ENCODE measurements around the gene IFIH1.

DNA sequence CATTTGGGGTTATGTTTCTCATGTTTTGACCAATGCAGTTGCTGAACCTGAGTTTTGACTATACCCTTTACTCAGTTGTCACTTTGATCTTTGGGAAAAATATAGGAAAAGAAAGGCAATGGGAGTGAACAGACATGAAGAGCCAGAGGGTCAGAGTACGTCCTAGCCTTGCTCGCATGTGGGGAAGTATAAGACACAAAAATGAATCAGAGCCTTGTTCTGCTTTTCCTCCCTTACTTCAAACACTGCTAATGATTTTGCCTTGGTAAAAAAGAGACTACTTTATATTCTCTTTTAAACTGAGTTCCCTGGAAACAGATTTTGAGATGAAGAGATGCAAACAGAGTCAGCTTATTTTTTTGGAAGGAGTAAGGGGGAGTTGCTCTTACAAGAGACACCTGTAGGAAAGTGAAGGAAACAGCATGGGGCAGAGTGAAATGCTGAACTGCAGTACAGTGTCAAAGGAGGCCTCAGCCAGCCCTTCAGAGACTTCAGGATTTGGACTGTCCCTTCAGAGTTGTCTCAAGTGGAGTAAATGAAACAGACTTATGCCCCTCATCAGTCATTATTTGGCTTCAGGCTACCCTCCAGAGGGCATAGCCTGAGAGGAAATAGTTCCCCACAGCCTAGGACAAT, 64.1 kb downstream of the IFIH1 start:
- TF ChIP-seq JUND (IDR thresholded peaks at IDR 0.05) = no peak
- TF ChIP-seq, protein P1, sequence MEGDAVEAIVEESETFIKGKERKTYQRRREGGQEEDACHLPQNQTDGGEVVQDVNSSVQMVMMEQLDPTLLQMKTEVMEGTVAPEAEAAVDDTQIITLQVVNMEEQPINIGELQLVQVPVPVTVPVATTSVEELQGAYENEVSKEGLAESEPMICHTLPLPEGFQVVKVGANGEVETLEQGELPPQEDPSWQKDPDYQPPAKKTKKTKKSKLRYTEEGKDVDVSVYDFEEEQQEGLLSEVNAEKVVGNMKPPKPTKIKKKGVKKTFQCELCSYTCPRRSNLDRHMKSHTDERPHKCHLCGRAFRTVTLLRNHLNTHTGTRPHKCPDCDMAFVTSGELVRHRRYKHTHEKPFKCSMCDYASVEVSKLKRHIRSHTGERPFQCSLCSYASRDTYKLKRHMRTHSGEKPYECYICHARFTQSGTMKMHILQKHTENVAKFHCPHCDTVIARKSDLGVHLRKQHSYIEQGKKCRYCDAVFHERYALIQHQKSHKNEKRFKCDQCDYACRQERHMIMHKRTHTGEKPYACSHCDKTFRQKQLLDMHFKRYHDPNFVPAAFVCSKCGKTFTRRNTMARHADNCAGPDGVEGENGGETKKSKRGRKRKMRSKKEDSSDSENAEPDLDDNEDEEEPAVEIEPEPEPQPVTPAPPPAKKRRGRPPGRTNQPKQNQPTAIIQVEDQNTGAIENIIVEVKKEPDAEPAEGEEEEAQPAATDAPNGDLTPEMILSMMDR (IDR thresholded peaks at IDR 0.05) = no peak
- TF ChIP-seq FOXM1 (IDR thresholded peaks at IDR 0.05; ENCODE audit: low read depth) = no peak
- no peak for TF ChIP-seq RAD21 (IDR thresholded peaks at IDR 0.05; ENCODE audit: low read length)
- no peak for TF ChIP-seq EP300 (IDR thresholded peaks at IDR 0.05; ENCODE audit: borderline replicate concordance in 1 of 2, low read depth in 1 of 2, low read length in 1 of 2)
- TF ChIP-seq, protein P2, sequence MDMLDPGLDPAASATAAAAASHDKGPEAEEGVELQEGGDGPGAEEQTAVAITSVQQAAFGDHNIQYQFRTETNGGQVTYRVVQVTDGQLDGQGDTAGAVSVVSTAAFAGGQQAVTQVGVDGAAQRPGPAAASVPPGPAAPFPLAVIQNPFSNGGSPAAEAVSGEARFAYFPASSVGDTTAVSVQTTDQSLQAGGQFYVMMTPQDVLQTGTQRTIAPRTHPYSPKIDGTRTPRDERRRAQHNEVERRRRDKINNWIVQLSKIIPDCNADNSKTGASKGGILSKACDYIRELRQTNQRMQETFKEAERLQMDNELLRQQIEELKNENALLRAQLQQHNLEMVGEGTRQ (IDR thresholded peaks at IDR 0.05; ENCODE audit: borderline replicate concordance, low read depth, low read length) = no peak
- TF ChIP-seq, protein P3, sequence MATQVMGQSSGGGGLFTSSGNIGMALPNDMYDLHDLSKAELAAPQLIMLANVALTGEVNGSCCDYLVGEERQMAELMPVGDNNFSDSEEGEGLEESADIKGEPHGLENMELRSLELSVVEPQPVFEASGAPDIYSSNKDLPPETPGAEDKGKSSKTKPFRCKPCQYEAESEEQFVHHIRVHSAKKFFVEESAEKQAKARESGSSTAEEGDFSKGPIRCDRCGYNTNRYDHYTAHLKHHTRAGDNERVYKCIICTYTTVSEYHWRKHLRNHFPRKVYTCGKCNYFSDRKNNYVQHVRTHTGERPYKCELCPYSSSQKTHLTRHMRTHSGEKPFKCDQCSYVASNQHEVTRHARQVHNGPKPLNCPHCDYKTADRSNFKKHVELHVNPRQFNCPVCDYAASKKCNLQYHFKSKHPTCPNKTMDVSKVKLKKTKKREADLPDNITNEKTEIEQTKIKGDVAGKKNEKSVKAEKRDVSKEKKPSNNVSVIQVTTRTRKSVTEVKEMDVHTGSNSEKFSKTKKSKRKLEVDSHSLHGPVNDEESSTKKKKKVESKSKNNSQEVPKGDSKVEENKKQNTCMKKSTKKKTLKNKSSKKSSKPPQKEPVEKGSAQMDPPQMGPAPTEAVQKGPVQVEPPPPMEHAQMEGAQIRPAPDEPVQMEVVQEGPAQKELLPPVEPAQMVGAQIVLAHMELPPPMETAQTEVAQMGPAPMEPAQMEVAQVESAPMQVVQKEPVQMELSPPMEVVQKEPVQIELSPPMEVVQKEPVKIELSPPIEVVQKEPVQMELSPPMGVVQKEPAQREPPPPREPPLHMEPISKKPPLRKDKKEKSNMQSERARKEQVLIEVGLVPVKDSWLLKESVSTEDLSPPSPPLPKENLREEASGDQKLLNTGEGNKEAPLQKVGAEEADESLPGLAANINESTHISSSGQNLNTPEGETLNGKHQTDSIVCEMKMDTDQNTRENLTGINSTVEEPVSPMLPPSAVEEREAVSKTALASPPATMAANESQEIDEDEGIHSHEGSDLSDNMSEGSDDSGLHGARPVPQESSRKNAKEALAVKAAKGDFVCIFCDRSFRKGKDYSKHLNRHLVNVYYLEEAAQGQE (IDR thresholded peaks at IDR 0.05; ENCODE audit: low read depth, low read length) = no peak
- no peak for TF ChIP-seq POLR2AphosphoS5 (IDR thresholded peaks at IDR 0.05; ENCODE audit: low read depth, low read length)
- TF ChIP-seq EZH2phosphoT487 (IDR thresholded peaks at IDR 0.05; ENCODE audit: borderline replicate concordance, low read depth) = no peak
- TF ChIP-seq MXI1 (IDR thresholded peaks at IDR 0.05; ENCODE audit: low read depth, low read length) = no peak
- no peak for TF ChIP-seq SIN3A (IDR thresholded peaks at IDR 0.05; ENCODE audit: borderline replicate concordance, low read depth, low read length)
- TF ChIP-seq SMC3 (IDR thresholded peaks at IDR 0.05; ENCODE audit: low read depth, low read length) = no peak

Measured in SK-N-SH (cell line).